Stomach (tissue), 19 donors: ENCODE data around the gene SSH2. TPM values are rescaled to one million over a fixed set of nuclear protein-coding genes. Genes with fewer than 3 reads are reported as not detected.

Experiments used
- DNase-seq, 2 donors: peaks; one replicate each; pipeline versions ENCODE4 v3.0.0 to v3.0.0-alpha.2; 2013 to 2019
- H3K27ac ChIP-seq, 5 donors: fragments of 200-600 bp in 4 of 5; sonication (generic) in 4 of 5; one replicate each; pipeline ENCODE4 v1.5.1; 2013 to 2019; ENCODE audit warnings: mild to moderate bottlenecking in 1 of 5, moderate library complexity in 1 of 5
- H3K27me3 ChIP-seq, 3 donors: fragments of 200-600 bp; sonication (generic); one replicate each; pipeline ENCODE4 v1.5.1; 2017 to 2019; ENCODE audit warnings: mixed run types in 1 of 3
- H3K36me3 ChIP-seq, 4 donors: fragments of 200-600 bp; sonication (generic); 1 replicate in 3 of 4; 2 replicates in 1 of 4; pipeline ENCODE4 v1.5.1; 2016 to 2019
- H3K4me1 ChIP-seq, 4 donors: fragments of 200-600 bp; sonication (generic); one replicate each; pipeline ENCODE4 v1.5.1; 2016 to 2019
- H3K4me3 ChIP-seq, 4 donors: fragments of 200-600 bp; sonication (generic) in 3 of 4; one replicate each; pipeline ENCODE4 v1.5.1; 2016 to 2019; ENCODE audit warnings: mild to moderate bottlenecking in 1 of 4
- H3K9me3 ChIP-seq, 4 donors: fragments of 200-600 bp; sonication (generic); one replicate each; pipeline ENCODE4 v1.5.1; 2016 to 2019
- CTCF ChIP-seq, 7 experiments: fragments of 450-650 bp in 4 of 7; fragments of 200-600 bp in 3 of 7; sonication (generic) in 3 of 7; IDR thresholded peaks; one replicate each; pipeline ENCODE4 v1.5.1; 2016 to 2019; ENCODE audit warnings: antibody characterized with exemption in 7 of 7, control low read depth in 2 of 7, mild to moderate bottlenecking in 1 of 7
- EP300 ChIP-seq: sonication (generic); formaldehyde crosslinking; IDR thresholded peaks from one replicate; pipeline ENCODE4 v1.6.1; 2017; ENCODE audit warnings: antibody characterized with exemption
- POLR2A ChIP-seq, 4 donors: fragments of 450-650 bp; IDR thresholded peaks; one replicate each; pipeline ENCODE4 v1.6.1; 2016; ENCODE audit warnings: antibody characterized with exemption in 4 of 4, control low read depth in 2 of 4, mild to moderate bottlenecking in 1 of 4, moderate library complexity in 1 of 4
- POLR2AphosphoS5 ChIP-seq, 3 donors: sonication (generic); formaldehyde crosslinking; IDR thresholded peaks; one replicate each; pipeline ENCODE4 v1.6.1; 2016; ENCODE audit warnings: antibody characterized with exemption in 3 of 3
- WGBS, 5 donors: extraction: QIAGEN DNeasy Blood & Tissue Kit in 3 of 5; methylation state at CpG; one replicate each; pipeline versions ENCODE4 v1.1.5 to v1.1.7; 2013 to 2018; 5-methylcytosine and 5-hydroxymethylcytosine counted together
- intact Hi-C: fragments of 100-400 bp; cut with DNase I; formaldehyde crosslinking; loops from one replicate; pipeline ENCODE4 v1.15.1; 2023; ENCODE audit warnings: low total_unique reads
- long read RNA-seq, 10 donors: transcript quantifications; one replicate each; lab custom pipeline, GENCODE V29; 2026
- polyA plus RNA-seq, 3 donors: library from polyadenylated mRNA; stranded (reverse); fragments of 200-250 nt; gene quantifications; one replicate each; pipeline ENCODE4 v1.2.3, GENCODE V29; 2013
- total RNA-seq, 5 donors: library from RNA; depleted of rRNA; stranded (reverse); fragments of >200 nt; gene quantifications; one replicate each; pipeline versions ENCODE4 v1.1.0 to v1.2.3, GENCODE V29; 2014 to 2016
- donor health status: healthy with polysubstance abuse.
- donor health status: Bipolar disorder and iron deficiency.
- donor health status: healthy.

Gene SSH2
- total RNA-seq (10 to 100 TPM; 19.3 to 44.9 (median 35.0) TPM), polyA plus RNA-seq (10 to 100 TPM in 2 of 3 donors, 1 to 10 TPM in 1; 7.8 to 21.0 (median 10.3) TPM)
- long read RNA-seq, donor 1, partial matches to known transcripts: 0 of 1 reads
- long read RNA-seq, donor 1, other reads (novel, unspliced or antisense): 0 of 1 reads
- long read RNA-seq, donor 2: 0 reads
- long read RNA-seq, donor 3, partial matches to known transcripts: 0 of 2 reads
- long read RNA-seq, donor 3, other reads (novel, unspliced or antisense): 0 of 2 reads
- long read RNA-seq, donor 4: 0 reads
- long read RNA-seq, donor 5, partial matches to known transcripts: 0 of 4 reads
- long read RNA-seq, donor 5, other reads (novel, unspliced or antisense): 0 of 4 reads
- long read RNA-seq, donor 6, transcript SSH2-211 (2 exons, 570 nt): major isoform, 9 of 10 reads
- long read RNA-seq, donor 6, partial matches to known transcripts: 0 of 10 reads
- long read RNA-seq, donor 6, other reads (novel, unspliced or antisense): 0 of 10 reads
- long read RNA-seq, donor 7, full-length matches to known transcripts: 4 of 4 reads
- long read RNA-seq, donor 7, partial matches to known transcripts: 0 of 4 reads
- long read RNA-seq, donor 7, other reads (novel, unspliced or antisense): 0 of 4 reads
- long read RNA-seq, donor 8, transcript SSH2-211 (2 exons, 570 nt): major isoform, 9 of 10 reads
- long read RNA-seq, donor 8, partial matches to known transcripts: 0 of 10 reads
- long read RNA-seq, donor 8, other reads (novel, unspliced or antisense): 0 of 10 reads
- long read RNA-seq, donor 9, transcript SSH2-211 (2 exons, 570 nt): major isoform, 7 of 7 reads
- long read RNA-seq, donor 9, partial matches to known transcripts: 0 of 7 reads
- long read RNA-seq, donor 9, other reads (novel, unspliced or antisense): 0 of 7 reads
- long read RNA-seq, donor 10, partial matches to known transcripts: 0 of 4 reads
- long read RNA-seq, donor 10, other reads (novel, unspliced or antisense): 0 of 4 reads

GRCh38 chr17:29929533-29930408, at the start of gene SSH2:
TSS of gene SSH2 (minus strand) at chr17:29930228. CDS start at chr17:29930000, 228 bp downstream.
- no peak for TF ChIP-seq POLR2A (IDR thresholded peaks at IDR 0.05)
- TF ChIP-seq POLR2AphosphoS5 (IDR thresholded peaks at IDR 0.05): peak; percentile 31 to 83 (median 79)
- TF ChIP-seq CTCF (IDR thresholded peaks at IDR 0.05): no peak
- no peak for TF ChIP-seq EP300
- intact Hi-C loops: loop anchor here (5.0 kb wide), 1 partner anchor 122 kb away; no protein-coding TSS in a partner anchor
- no peaks in the 10 kb centered on the region for H3K36me3 ChIP-seq

GRCh38 chr17:29977836-29978235, 47.8 kb upstream of the SSH2 start:
- TF ChIP-seq POLR2A (IDR thresholded peaks at IDR 0.05) (no peak), POLR2AphosphoS5 (IDR thresholded peaks at IDR 0.05) (no peak)
- Histone ChIP-seq H3K9me3 (no peaks in the 10 kb centered on the region), H3K4me3 (no peak overlapping the region), H3K27ac (no peak overlapping the region), H3K27me3 (no peaks in the 10 kb centered on the region), H3K4me1 (no peaks in the 10 kb centered on the region), H3K36me3 (no peaks in the 10 kb centered on the region)
- 50 to 76% (median 63%) methylated on average over 1 of the region's 1 CpG for WGBS, 5 donors
- intact Hi-C loops: no loop called here
- DNase-seq: peak in 1 of 2 donors; percentile 12

More at GRCh38 chr17:29929533-29930408, at the start of gene SSH2:
- DNase-seq: peak; percentile 93 to 96
- Histone ChIP-seq H3K4me3 (peak within 1 kb of the TSS; percentile 75 to 97 (median 94)), H3K4me1 (peaks cover 18 to 41% (median 31%) of the 10 kb centered on the region in 4 donors), H3K27me3 (no peaks in the 10 kb centered on the region), H3K9me3 (no peaks in the 10 kb centered on the region), H3K27ac (peak within 1 kb of the TSS; percentile 93 to 97 (median 96))
- 0 to 2% (median 1%) methylated on average over 30 to 71 of the region's 71 CpGs for WGBS, 5 donors

GRCh38 chr17:29973005-29973404, 43.0 kb upstream of the SSH2 start:
- intact Hi-C loops: no loop called here

More at GRCh38 chr17:29973005-29973404, 43.0 kb upstream of the SSH2 start:
- no peaks in the 10 kb centered on the region for H3K4me1 ChIP-seq
- TF ChIP-seq EP300 (no peak), POLR2AphosphoS5 (IDR thresholded peaks at IDR 0.05) (no peak), CTCF (IDR thresholded peaks at IDR 0.05) (no peak), POLR2A (IDR thresholded peaks at IDR 0.05) (no peak)
- WGBS, 5 donors: 51 to 89% (median 77%) methylated on average over 2 to 3 of the region's 3 CpGs
- no peaks in the 10 kb centered on the region for H3K27me3 ChIP-seq
- H3K4me3 ChIP-seq: no peak overlapping the region
- no peaks in the 10 kb centered on the region for H3K9me3 ChIP-seq
- H3K36me3 ChIP-seq: no peaks in the 10 kb centered on the region
- DNase-seq: peak in 1 of 2 donors; percentile 40
- no peak overlapping the region for H3K27ac ChIP-seq
